Brain microvascular endothelial cell (primary cell): ENCODE data around the gene PPP1R1B.

Experiments used
- DNase-seq: peaks from one replicate; pipeline ENCODE4 v3.0.0-alpha.2; 2020
- H3K27ac ChIP-seq: fragments of 250-450 bp; sonication (Bioruptor Pico); 2 replicates; pipeline ENCODE4 v1.5.1; 2020; ENCODE audit warnings: mild to moderate bottlenecking, moderate library complexity
- H3K27me3 ChIP-seq: fragments of 250-450 bp; sonication (Bioruptor Pico); replicated peaks from 2 replicates; pipeline ENCODE4 v1.5.1; 2020; ENCODE audit warnings: mild to moderate bottlenecking
- H3K36me3 ChIP-seq: fragments of 250-450 bp; sonication (Bioruptor Pico); replicated peaks from 2 replicates; pipeline ENCODE4 v1.5.1; 2020; ENCODE audit warnings: mild to moderate bottlenecking
- H3K4me3 ChIP-seq: 2 replicates; pipeline ENCODE4 v1.5.1; 2011; ENCODE audit warnings: low read depth, mild to moderate bottlenecking, control low read depth, low read length, moderate library complexity
- in situ Hi-C: cut with HindIII; loops from 2 replicates; pipeline ENCODE4 v1.10.0; 2017; ENCODE audit warnings: low sequenced_read_pairs, low pct_ligation_motif_present
- TF ChIP-seq, protein P1 (sequence below): IDR thresholded peaks from 2 replicates; pipeline ENCODE4 v1.5.1; 2011; ENCODE audit warnings: low read depth, mild to moderate bottlenecking, moderate library complexity, low read length, control low read depth, inconsistent platforms; ENCODE audit errors: missing control alignments

PPP1R1B gene

DNA sequence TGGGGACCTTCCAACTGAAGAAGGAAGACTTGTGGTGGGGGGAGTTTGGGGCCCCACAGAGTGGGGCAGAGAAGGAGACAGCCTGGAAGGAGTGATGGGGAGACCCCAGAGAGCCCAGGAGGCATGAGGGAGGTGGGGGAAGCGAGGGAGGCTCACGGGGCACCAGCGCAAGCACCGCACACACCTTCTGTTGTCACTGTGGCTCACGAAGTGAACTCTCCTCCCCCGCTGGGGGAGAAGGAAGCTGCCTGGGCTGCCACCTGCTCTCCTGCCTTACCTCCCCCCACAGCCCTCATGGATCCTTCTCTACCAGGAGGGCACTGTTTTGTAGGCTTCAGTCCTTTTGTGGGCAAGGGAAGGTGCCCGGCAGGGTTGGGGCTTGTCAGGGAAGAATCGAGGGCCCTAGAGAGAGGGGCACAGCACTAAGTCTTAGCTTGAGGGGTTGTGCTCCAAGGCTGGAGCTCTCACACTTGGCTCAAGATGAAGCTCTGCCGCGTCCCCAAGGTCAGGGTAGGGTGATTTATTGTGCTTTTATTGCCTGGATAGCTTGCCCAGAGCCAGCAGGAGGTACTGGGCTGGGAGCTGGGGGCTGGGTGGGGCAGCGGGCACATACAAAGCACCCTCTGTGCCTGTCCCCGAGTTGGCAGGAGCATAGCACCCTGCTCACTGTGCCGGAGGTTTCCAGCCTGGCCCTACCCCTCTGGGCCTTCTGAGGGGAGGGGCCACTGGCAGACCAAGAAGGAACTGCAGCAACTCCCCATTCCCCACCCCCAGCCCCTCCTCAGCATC lies 5.6 kb downstream of the PPP1R1B start:
- in situ Hi-C loops = no loop called here
- DNase-seq = no peak
- H3K36me3 ChIP-seq = no peaks in the 10 kb centered on the region
- no peak overlapping the region for H3K27ac ChIP-seq
- peaks cover 36% of the 10 kb centered on the region for H3K27me3 ChIP-seq
- no peak overlapping the region for H3K4me3 ChIP-seq
- TF ChIP-seq, protein P1, sequence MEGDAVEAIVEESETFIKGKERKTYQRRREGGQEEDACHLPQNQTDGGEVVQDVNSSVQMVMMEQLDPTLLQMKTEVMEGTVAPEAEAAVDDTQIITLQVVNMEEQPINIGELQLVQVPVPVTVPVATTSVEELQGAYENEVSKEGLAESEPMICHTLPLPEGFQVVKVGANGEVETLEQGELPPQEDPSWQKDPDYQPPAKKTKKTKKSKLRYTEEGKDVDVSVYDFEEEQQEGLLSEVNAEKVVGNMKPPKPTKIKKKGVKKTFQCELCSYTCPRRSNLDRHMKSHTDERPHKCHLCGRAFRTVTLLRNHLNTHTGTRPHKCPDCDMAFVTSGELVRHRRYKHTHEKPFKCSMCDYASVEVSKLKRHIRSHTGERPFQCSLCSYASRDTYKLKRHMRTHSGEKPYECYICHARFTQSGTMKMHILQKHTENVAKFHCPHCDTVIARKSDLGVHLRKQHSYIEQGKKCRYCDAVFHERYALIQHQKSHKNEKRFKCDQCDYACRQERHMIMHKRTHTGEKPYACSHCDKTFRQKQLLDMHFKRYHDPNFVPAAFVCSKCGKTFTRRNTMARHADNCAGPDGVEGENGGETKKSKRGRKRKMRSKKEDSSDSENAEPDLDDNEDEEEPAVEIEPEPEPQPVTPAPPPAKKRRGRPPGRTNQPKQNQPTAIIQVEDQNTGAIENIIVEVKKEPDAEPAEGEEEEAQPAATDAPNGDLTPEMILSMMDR = no peak

DNA sequence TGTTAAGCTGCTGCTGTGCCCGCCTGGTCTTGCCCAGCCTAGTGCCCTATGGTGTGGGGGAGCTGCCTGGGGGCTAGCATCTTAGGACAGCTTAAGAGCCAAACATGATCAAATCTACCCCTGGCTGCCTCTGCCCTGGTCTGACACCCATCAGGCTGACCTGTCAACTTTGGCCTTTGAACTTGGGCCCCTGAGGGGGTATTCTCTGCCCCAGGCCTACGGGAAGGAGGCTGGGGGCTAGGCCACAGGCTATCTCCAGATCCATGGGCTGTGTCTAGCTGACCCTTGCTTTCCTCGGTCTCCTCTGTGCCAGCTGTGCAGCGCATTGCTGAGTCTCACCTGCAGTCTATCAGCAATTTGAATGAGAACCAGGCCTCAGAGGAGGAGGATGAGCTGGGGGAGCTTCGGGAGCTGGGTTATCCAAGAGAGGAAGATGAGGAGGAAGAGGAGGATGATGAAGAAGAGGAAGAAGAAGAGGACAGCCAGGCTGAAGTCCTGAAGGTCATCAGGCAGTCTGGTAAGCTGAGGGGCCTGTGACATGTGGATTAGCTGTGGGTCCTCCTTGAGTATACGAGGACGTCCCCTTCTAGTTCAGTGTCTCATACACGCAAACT lies 6.9 kb downstream of the PPP1R1B start:
- no peak overlapping the region for H3K4me3 ChIP-seq
- in situ Hi-C loops = no loop called here
- no peaks in the 10 kb centered on the region for H3K36me3 ChIP-seq
- TF ChIP-seq, protein P1 = no peak
- no peak for DNase-seq
- H3K27ac ChIP-seq = no peak overlapping the region
- peaks cover 25% of the 10 kb centered on the region for H3K27me3 ChIP-seq

DNA sequence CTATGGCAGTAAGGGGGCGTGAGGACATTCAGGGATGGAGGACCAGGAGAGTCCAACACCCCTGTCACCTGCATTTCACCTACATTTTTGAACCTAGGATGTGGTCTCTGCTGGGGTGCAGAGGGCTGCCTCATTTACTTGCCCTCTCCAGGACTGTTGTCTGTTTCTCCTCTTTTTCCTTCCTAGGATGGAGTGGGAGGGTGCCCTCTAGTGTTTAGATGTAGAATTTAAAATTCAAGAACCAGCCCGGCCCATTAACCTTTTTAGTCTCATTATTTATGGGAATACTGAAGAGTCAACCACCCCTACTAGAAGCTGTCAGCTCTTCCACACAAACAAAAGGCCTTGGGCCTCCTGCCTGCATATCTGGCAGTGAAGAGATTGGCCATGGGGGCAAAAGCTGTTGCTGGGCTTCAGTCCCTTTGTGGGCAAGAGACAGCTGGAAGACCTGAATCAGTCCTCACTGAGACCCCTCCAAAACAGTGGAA lies 7.7 kb downstream of the PPP1R1B start:
- Histone ChIP-seq H3K27me3 (peaks cover 20% of the 10 kb centered on the region), H3K36me3 (no peaks in the 10 kb centered on the region), H3K4me3 (no peak overlapping the region), H3K27ac (no peak overlapping the region)
- in situ Hi-C loops = no loop called here
- peak; percentile 28 for DNase-seq
- TF ChIP-seq, protein P1 = peak; percentile 68

DNA sequence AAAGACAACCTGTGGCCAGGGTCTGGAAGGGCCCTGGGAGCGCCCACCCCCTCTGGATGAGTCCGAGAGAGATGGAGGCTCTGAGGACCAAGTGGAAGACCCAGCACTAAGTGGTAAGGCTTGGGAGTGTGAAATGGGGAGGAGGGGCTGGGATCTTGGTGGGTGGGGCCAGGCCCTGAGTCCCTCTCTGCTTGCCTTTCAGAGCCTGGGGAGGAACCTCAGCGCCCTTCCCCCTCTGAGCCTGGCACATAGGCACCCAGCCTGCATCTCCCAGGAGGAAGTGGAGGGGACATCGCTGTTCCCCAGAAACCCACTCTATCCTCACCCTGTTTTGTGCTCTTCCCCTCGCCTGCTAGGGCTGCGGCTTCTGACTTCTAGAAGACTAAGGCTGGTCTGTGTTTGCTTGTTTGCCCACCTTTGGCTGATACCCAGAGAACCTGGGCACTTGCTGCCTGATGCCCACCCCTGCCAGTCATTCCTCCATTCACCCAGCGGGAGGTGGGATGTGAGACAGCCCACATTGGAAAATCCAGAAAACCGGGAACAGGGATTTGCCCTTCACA lies 8.9 kb downstream of the PPP1R1B start:
- TF ChIP-seq, protein P1 = no peak
- in situ Hi-C loops = no loop called here
- Histone ChIP-seq H3K4me3 (no peak overlapping the region), H3K27ac (no peak overlapping the region), H3K27me3 (peaks cover 14% of the 10 kb centered on the region), H3K36me3 (no peaks in the 10 kb centered on the region)
- no peak for DNase-seq

DNA sequence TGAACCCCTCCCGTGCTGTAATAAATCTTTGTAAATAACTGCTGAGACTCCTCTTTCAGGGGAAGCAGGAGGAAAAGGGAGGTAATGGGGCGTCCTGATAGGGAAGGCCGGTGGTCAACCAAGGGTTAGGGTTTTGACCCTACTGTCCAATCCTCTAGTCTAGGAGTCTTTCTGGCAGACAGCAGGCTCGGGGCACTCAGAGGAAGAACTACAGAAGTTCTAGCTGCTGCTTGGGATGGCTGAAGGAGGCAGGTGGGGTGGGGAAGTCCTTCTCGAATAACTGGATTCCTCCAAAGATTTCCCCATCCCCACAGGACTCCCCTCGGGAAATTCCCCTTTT lies 9.8 kb downstream of the PPP1R1B start:
- Histone ChIP-seq H3K27ac (peak overlapping the region; percentile 79), H3K36me3 (no peaks in the 10 kb centered on the region), H3K4me3 (peak overlapping the region; percentile 92), H3K27me3 (peaks cover 6% of the 10 kb centered on the region)
- TF ChIP-seq, protein P1 = no peak
- in situ Hi-C loops = no loop called here
- DNase-seq = no peak
